Common myeloid progenitor, CD34-positive (primary cell): ENCODE measurements around the gene COG5.

Experiments
- CTCF ChIA-PET: fragments of 350-600 bp; sonication (Branson Sonifier 250); formaldehyde crosslinking; loops from one replicate; lab custom pipeline; 2021; ENCODE audit warnings: antibody characterized with exemption; lab: Charles Lee
- POLR2A ChIA-PET: fragments of 350-600 bp; sonication (Branson Sonifier 250); formaldehyde crosslinking; loops from one replicate; lab custom pipeline; 2021; ENCODE audit warnings: antibody characterized with exemption; lab: Charles Lee
- DNase-seq, 3 donors: peaks; one replicate each; pipeline versions ENCODE4 v3.0.0 to v3.0.0-alpha.2; 2013
- H3K27ac ChIP-seq, 2 experiments: 1 replicate in 1 of 2; 2 replicates in 1 of 2; pipeline ENCODE4 v1.7.0; 2013; ENCODE audit warnings: inconsistent platforms in 2 of 2, low read length in 2 of 2, mild to moderate bottlenecking in 2 of 2, low read depth in 1 of 2, moderate library complexity in 1 of 2; ENCODE audit not compliant: severe bottlenecking in 2 of 2, insufficient read depth in 1 of 2, poor library complexity in 1 of 2
- H3K27me3 ChIP-seq, 5 experiments: replicated peaks in 2 of 5; 1 replicate in 3 of 5; 2 replicates in 2 of 5; pipeline versions ENCODE4 v1.6.1 to v1.7.0; 2013; ENCODE audit warnings: low read length in 4 of 5, mild to moderate bottlenecking in 2 of 5, moderate library complexity in 2 of 5, inconsistent platforms in 1 of 5; ENCODE audit not compliant: insufficient read depth in 5 of 5, control insufficient read depth in 4 of 5
- H3K36me3 ChIP-seq, 4 experiments: 1 replicate in 2 of 4; 2 replicates in 2 of 4; pipeline versions ENCODE4 v1.6.1 to v1.7.0; 2013; ENCODE audit warnings: low read length in 3 of 4, control low read depth in 1 of 4, mild to moderate bottlenecking in 1 of 4; ENCODE audit not compliant: control insufficient read depth in 4 of 4, insufficient read depth in 4 of 4
- H3K4me1 ChIP-seq, 4 experiments: 1 replicate in 3 of 4; 2 replicates in 1 of 4; pipeline versions ENCODE4 v1.6.1 to v1.7.1; 2013; ENCODE audit warnings: low read length in 3 of 4, mild to moderate bottlenecking in 3 of 4, control low read depth in 1 of 4, inconsistent platforms in 1 of 4, moderate library complexity in 1 of 4; ENCODE audit not compliant: control insufficient read depth in 4 of 4, insufficient read depth in 4 of 4; ENCODE audit errors: control extremely low read depth in 1 of 4
- H3K4me3 ChIP-seq, 7 experiments: 1 replicate in 4 of 7; 2 replicates in 3 of 7; pipeline versions ENCODE4 v1.5.1 to v1.7.0; 2013; ENCODE audit warnings: mild to moderate bottlenecking in 7 of 7, low read length in 6 of 7, moderate library complexity in 6 of 7, inconsistent platforms in 2 of 7, low read depth in 2 of 7, control low read depth in 1 of 7; ENCODE audit not compliant: insufficient read depth in 4 of 7, control insufficient read depth in 1 of 7; ENCODE audit errors: extremely low read depth in 1 of 7
- H3K9me3 ChIP-seq, 5 experiments: 1 replicate in 4 of 5; 2 replicates in 1 of 5; pipeline versions ENCODE4 v1.6.1 to v1.7.1; 2013; ENCODE audit warnings: low read length in 4 of 5, mild to moderate bottlenecking in 2 of 5, inconsistent platforms in 1 of 5, low read depth in 1 of 5, moderate library complexity in 1 of 5; ENCODE audit not compliant: control insufficient read depth in 4 of 5, insufficient read depth in 2 of 5; ENCODE audit errors: control extremely low read depth in 1 of 5
- WGBS: methylation state at CpG from one replicate; pipeline ENCODE4 v1.1.5; 2013; ENCODE audit not compliant: insufficient coverage; 5-methylcytosine and 5-hydroxymethylcytosine counted together

COG5 gene

DNA sequence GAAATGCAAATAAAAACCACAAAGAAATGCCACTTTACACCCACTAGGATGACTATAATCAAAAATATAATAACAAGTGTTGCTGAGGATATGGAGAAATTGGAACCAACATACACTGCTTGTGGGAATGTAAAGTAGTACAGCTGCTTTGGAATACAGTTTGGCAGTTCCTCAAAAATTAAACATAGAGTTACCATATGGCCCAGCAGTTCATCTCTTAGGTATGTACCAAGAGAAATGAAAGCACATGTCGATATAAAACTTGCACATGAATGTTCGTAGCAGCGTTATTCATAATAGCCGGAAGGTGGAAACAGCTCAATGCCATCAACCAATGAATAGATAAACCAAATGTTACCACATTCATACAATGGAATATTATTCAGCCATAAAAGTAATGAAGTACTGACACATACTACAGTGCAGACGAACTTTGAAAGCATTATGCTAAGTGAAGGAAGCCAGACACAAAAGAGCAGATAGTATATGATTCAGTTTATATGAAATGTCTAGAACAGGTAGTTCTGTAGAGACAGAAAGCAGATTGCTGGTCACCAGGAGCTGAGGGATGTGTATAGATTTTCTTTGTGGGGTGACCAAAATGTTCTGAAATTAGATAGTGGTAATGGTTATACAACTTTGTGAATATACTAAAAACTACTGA lies 28.8 kb upstream of the COG5 start:
- WGBS, result 100% methylated on average over 5 of the region's 5 CpGs
- CTCF ChIA-PET, result no interaction called here

GRCh38 chr7:107591421-107591820 lies 27.7 kb upstream of the COG5 start:
- 92% methylated on average over 3 of the region's 3 CpGs for WGBS
- Histone ChIP-seq H3K9me3 (no peaks in the 10 kb centered on the region), H3K36me3 (peaks cover 6 to 17% (median 15%) of the 10 kb centered on the region in 4 experiments), H3K27ac (no peak overlapping the region), H3K4me3 (no peak overlapping the region), H3K4me1 (no peaks in the 10 kb centered on the region), H3K27me3 (no peaks in the 10 kb centered on the region)
- ChIA-PET CTCF (no interaction called here), POLR2A (no interaction called here)
- no peak for DNase-seq

More for the DNA sequence above, 28.8 kb upstream of the COG5 start:
- POLR2A ChIA-PET, result no interaction called here
- no peak overlapping the region for H3K4me3 ChIP-seq
- H3K4me1 ChIP-seq, result no peaks in the 10 kb centered on the region
- no peaks in the 10 kb centered on the region for H3K27me3 ChIP-seq
- peaks cover 4 to 20% (median 18%) of the 10 kb centered on the region in 4 experiments for H3K36me3 ChIP-seq
- DNase-seq, result no peak
- no peaks in the 10 kb centered on the region for H3K9me3 ChIP-seq
- H3K27ac ChIP-seq, result no peak overlapping the region

- Histone ChIP-seq H3K4me1 (no peaks in the 10 kb centered on the region), H3K4me3 (no peak overlapping the region), H3K36me3 (peaks cover 8 to 11% (median 10%) of the 10 kb centered on the region in 4 experiments), H3K27me3 (no peaks in the 10 kb centered on the region), H3K9me3 (no peaks in the 10 kb centered on the region), H3K27ac (no peak overlapping the region)
- CTCF ChIA-PET, result no interaction called here
- 82% methylated on average over 2 of the region's 5 CpGs for WGBS
- no peak for DNase-seq
- POLR2A ChIA-PET, result interaction anchor here (0.5 to 0.7 kb wide), 2 partner anchors 155 to 160 kb away, joined by 3 read pairs; no protein-coding TSS in a partner anchor
Measured at GRCh38 chr7:107588529-107589130, 24.9 kb upstream of the COG5 start.

- DNase-seq, result no peak
- Histone ChIP-seq H3K27me3 (no peaks in the 10 kb centered on the region), H3K9me3 (no peaks in the 10 kb centered on the region), H3K4me1 (peaks cover 0 to 15% (median 9%) of the 10 kb centered on the region in 4 experiments), H3K4me3 (no peak overlapping the region), H3K27ac (no peak overlapping the region), H3K36me3 (peaks cover 7 to 11% (median 9%) of the 10 kb centered on the region in 4 experiments)
- ChIA-PET CTCF (no interaction called here), POLR2A (no interaction called here)
- WGBS, result no CpG with 5 or more reads among the region's 2 CpGs
Measured at GRCh38 chr7:107584716-107585115, 21.0 kb upstream of the COG5 start.

DNA sequence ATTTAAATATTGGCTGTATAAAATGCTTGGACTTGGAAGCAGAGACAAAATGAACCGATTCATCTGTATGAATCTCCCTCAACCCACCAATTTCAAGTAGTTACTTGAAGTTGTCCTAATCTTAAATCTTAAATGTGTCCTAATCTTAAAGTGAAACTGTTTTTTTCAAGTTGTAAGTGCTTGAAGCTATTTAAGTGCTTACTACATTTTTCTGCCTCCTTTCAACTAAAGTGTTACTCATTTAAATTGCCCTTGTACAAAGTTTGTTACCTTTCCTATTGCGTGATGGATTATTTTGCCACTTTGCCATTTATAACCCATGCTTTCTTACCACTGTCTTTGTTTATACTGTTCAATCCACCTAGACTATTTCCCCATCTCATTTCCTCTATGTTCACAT lies 19.2 kb upstream of the COG5 start:
- peak in 2 of 3 donors; percentile 25 to 38 for DNase-seq
- no peak overlapping the region for H3K27ac ChIP-seq
- POLR2A ChIA-PET, result no interaction called here
- no peaks in the 10 kb centered on the region for H3K27me3 ChIP-seq
- H3K36me3 ChIP-seq, result peaks cover 4 to 8% (median 7%) of the 10 kb centered on the region in 4 experiments
- H3K9me3 ChIP-seq, result no peaks in the 10 kb centered on the region
- peaks cover 0 to 19% (median 13%) of the 10 kb centered on the region in 4 experiments for H3K4me1 ChIP-seq
- CTCF ChIA-PET, result no interaction called here
- 100% methylated on average over 1 of the region's 2 CpGs for WGBS
- no peak overlapping the region for H3K4me3 ChIP-seq

GRCh38 chr7:107581387-107582013 lies 17.8 kb upstream of the COG5 start:
- Histone ChIP-seq H3K36me3 (peaks cover 4 to 15% (median 6%) of the 10 kb centered on the region in 4 experiments), H3K9me3 (no peaks in the 10 kb centered on the region), H3K27ac (peak overlapping the region in 1 of 2 experiments; percentile 89), H3K4me1 (peaks cover 0 to 19% (median 13%) of the 10 kb centered on the region in 4 experiments), H3K27me3 (no peaks in the 10 kb centered on the region), H3K4me3 (peak overlapping the region in 2 of 7 experiments; percentile 88 to 93)
- ChIA-PET POLR2A (no interaction called here), CTCF (interaction anchor here (1.0 kb wide), 2 partner anchors 16 to 143 kb away, joined by 3 read pairs; no protein-coding TSS in a partner anchor)
- no peak for DNase-seq
- WGBS, result 93% methylated on average over 3 of the region's 5 CpGs
